HepG2 (cell line): Measurements from ENCODE around the gene TCEAL2.

Source experiments
- CBX1 ChIP-seq: IDR thresholded peaks from one replicate; pipeline ENCODE4 v1.6.1; 2016; ENCODE audit warnings: antibody characterized with exemption, low read depth
- CTCF ChIP-seq: sonication (generic); formaldehyde crosslinking; IDR thresholded peaks from 2 replicates; pipeline ENCODE4 v1.5.0; 2020; ENCODE audit warnings: mild to moderate bottlenecking, missing genetic modification reagents, moderate library complexity
- EP300 ChIP-seq, 3 experiments: sonication (generic) in 1 of 3; formaldehyde crosslinking in 1 of 3; IDR thresholded peaks; 2 replicates each; pipeline versions ENCODE4 v1.5.1 to v1.6.1; 2011 to 2020; ENCODE audit warnings: low read depth in 2 of 3, low read length in 2 of 3, borderline replicate concordance in 1 of 3, improper control_type of control experiment in 1 of 3, mild to moderate bottlenecking in 1 of 3, missing genetic modification reagents in 1 of 3, moderate library complexity in 1 of 3
- KLF9 ChIP-seq: IDR thresholded peaks from 2 replicates; pipeline ENCODE4 v1.6.1; 2016; ENCODE audit warnings: low read depth
- MTF1 ChIP-seq: sonication (generic); formaldehyde crosslinking; IDR thresholded peaks from 2 replicates; pipeline ENCODE4 v1.5.0; 2020; ENCODE audit warnings: missing genetic modification reagents
- NFIC ChIP-seq: IDR thresholded peaks from 2 replicates; pipeline ENCODE4 v1.6.1; 2012; ENCODE audit warnings: mild to moderate bottlenecking, low read length, inconsistent platforms
- POGK ChIP-seq: sonication (generic); formaldehyde crosslinking; conservative IDR thresholded peaks from 2 replicates; pipeline ENCODE4 v1.8.0; 2022; ENCODE audit warnings: mild to moderate bottlenecking, moderate library complexity, missing genetic modification reagents
- POLR2A ChIP-seq, 2 experiments: IDR thresholded peaks; 2 replicates each; pipeline ENCODE4 v1.6.1; 2011; ENCODE audit warnings: low read depth in 2 of 2, low read length in 2 of 2, mild to moderate bottlenecking in 1 of 2, moderate library complexity in 1 of 2; ENCODE audit not compliant: insufficient read depth in 1 of 2
- POLR2AphosphoS5 ChIP-seq: IDR thresholded peaks from 2 replicates; pipeline ENCODE4 v1.6.1; 2012; ENCODE audit warnings: low read depth, low read length
- ZFAT ChIP-seq: sonication (generic); formaldehyde crosslinking; conservative IDR thresholded peaks from 2 replicates; pipeline ENCODE4 v1.8.1; 2023; ENCODE audit warnings: missing genetic modification reagents, inconsistent platforms
- ZFP82 ChIP-seq: sonication (generic); formaldehyde crosslinking; IDR thresholded peaks from 2 replicates; pipeline ENCODE4 v1.5.1; 2020; ENCODE audit warnings: mild to moderate bottlenecking, missing genetic modification reagents, borderline replicate concordance
- ZNF598 ChIP-seq: sonication (generic); formaldehyde crosslinking; IDR thresholded peaks from 2 replicates; pipeline ENCODE4 v1.5.1; 2020; ENCODE audit warnings: mild to moderate bottlenecking, missing genetic modification reagents, borderline replicate concordance
- ZSCAN29 ChIP-seq: sonication (generic); formaldehyde crosslinking; conservative IDR thresholded peaks from 2 replicates; pipeline ENCODE4 v1.4.0; 2020; ENCODE audit warnings: mild to moderate bottlenecking, missing genetic modification reagents

GRCh38 chrX:102154218-102154860 lies 28.9 kb downstream of the TCEAL2 start:
- TF ChIP-seq ZNF598 (no peak), ZFP82 (CRISPR knock-in tag) (no peak), EP300 (IDR thresholded peaks at IDR 0.05; ENCODE audit: low read depth in 2 of 2, low read length in 2 of 2) (no peak), EP300 (CRISPR knock-in tag; IDR thresholded peaks at IDR 0.05; ENCODE audit: borderline replicate concordance) (no peak), POLR2AphosphoS5 (no peak), MTF1 (CRISPR knock-in tag) (no peak), ZFAT (CRISPR knock-in tag) (no peak), CBX1 (no peak), NFIC (no peak), POLR2A (IDR thresholded peaks at IDR 0.05; ENCODE audit: insufficient read depth in 1 of 2, low read depth in 2 of 2, low read length in 2 of 2) (no peak), ZSCAN29 (no peak), POGK (CRISPR knock-in tag) (no peak), CTCF (peak; percentile 17; the same call in 1 of the 2 replicates), KLF9 (CRISPR knock-in tag) (no peak)
